Endometrium (tissue), 2 donors: ENCODE data around the gene ARHGEF26.

Experiments
- FAIRE-seq: peaks from 2 replicates; lab custom pipeline; 2012; peaks lifted over from hg19 to GRCh38; lab: Jason Lieb, UNC
- donor health status: control.
- donor health status: control.

Gene ARHGEF26

GRCh38 chr3:154210986-154211385 is 89.8 kb downstream of the ARHGEF26 start:
- FAIRE-seq: no peak

DNA sequence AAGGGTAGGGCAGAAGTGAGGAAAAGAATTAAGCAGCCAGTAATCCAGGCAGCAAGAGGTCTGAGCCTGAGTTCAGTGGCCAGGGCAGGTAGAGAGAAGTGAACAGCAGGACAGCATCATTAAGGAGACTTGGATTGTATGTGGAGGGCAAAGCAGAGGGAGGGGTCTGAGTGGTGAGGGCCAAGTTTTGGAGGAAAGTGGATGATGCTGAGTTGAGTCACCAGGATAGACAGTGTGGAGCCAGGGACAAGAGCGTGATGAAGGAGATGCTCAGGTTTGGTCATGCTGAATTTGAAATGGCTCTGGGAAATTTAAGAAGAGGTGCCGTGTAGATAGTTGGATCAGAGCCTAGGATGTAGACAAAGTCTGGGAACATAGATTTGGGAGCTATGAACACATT is 93.1 kb downstream of the ARHGEF26 start:
- FAIRE-seq: no peak

- FAIRE-seq: no peak
Observed at GRCh38 chr3:154217671-154218070, 96.5 kb downstream of the ARHGEF26 start.

DNA sequence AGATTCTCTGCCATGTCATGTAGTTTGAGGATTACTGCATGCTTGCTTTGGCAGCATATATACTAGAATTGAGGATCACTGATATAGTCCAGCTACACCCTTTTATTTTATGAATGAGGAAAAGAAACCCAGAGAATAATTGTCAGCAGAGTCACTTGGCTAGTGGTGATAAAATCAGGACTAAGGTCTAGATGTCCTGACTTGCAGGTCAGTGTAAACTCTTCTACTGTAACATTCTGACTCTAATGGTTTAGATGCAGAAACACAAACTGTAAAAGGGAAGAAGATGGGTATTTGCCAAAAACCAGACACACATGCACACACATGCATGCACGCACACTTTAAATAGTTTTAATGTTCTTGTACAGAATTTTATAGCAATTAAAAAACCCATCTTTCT is 97.5 kb downstream of the ARHGEF26 start:
- FAIRE-seq: peak; percentile 92

GRCh38 chr3:154220462-154220861 is 99.3 kb downstream of the ARHGEF26 start:
- FAIRE-seq: no peak

DNA sequence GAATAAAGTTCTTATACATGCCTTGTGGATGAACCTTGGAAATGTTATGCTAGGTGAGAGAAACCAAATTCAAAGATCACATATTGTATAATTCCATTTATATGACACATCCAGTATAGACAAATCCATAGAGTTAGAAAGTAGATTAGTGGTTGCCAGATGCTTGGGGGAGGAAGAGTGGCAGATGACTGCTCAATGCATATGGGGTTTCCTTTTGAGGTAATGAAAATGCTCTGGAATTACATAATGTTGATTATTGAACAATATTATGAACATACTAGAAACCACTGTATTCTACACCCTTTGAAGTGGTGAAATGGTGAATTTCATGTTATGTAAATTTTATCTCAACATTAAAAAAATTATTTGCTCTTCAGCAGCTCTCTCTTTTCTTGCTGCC is 102.3 kb downstream of the ARHGEF26 start:
- FAIRE-seq: no peak

- FAIRE-seq: no peak
Observed at GRCh38 chr3:154224366-154224765, 103.2 kb downstream of the ARHGEF26 start.

- FAIRE-seq: no peak
Observed at GRCh38 chr3:154224866-154225265, 103.7 kb downstream of the ARHGEF26 start.

- FAIRE-seq: no peak
Observed at GRCh38 chr3:154225536-154225935, 104.3 kb downstream of the ARHGEF26 start.

- no peak for FAIRE-seq
Observed at GRCh38 chr3:154227531-154227930, 106.3 kb downstream of the ARHGEF26 start.

- FAIRE-seq: no peak
Observed at GRCh38 chr3:154228561-154229216, 107.5 kb downstream of the ARHGEF26 start.

DNA sequence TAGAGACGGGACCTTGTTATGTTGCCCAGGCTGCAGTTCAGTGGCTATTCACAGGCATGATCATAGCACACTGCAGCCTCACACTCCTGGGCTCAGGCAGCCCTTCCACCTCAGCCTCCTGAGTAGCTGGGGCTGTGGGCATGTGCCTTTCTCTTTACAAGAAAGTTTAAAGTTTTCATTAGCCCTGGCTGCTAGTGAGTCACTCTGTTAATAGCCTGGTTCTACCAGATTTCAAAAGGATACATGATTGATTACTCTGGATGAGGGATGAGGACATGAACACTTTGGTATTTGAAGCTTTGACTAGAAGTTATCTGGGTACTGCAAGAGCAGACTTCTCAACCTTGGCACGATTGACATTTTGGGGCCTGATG is 108.0 kb downstream of the ARHGEF26 start:
- FAIRE-seq: no peak

DNA sequence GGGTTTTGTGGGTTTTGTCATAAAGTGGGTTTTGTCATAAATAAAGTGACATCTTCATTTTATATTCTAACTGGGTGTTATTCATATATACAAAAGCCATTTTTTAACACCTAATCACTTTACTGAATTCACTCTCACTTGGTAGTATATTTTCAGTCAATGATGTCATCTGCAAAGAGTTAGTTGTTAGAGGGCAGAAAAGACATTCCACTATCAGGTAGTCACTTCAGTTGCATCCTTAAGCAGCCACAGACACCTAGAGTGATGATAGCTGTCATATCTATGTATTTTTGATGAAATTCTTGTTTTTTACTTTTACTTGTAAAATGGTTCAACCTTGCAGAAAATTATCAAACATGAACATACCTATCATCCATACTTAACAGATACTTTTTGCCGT is 114.1 kb downstream of the ARHGEF26 start:
- FAIRE-seq: no peak

DNA sequence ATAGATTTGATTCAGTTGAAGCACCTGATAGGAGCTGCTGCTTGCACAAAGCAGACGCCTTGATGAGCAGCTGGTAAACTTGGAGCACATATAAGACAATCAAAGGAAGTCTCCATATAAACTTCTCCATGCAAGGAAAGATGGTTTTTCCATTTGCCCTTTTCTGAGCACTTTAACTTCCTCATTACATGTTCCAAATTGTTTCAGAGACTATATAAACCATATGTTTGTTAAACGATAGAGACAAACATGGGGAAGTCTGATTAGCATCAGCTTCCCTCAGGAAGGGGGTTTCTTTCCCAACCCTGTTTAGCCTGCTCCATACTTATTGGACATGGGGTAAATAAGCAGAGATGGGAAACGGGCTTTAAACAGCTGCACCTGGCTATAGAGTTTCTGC is 115.1 kb downstream of the ARHGEF26 start:
- FAIRE-seq: no peak

DNA sequence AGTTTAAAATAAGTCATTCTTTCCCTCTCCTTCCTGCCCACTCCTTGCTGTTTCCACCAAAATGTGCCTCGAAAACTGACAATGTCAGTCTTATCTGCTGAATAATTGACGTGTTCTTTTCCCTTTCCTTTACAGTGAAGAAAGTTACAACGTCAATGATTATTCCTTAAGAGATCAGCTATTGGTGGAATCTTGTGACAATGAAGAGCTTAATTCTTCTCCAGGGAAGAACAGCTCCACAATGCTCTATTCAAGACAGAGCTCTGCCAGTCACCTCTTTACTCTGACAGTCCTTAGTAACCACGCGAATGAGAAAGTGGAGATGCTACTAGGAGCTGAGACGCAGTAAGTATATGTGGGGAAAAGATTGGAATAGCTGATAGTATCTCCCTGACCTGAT is 119.0 kb downstream of the ARHGEF26 start:
- no peak for FAIRE-seq

DNA sequence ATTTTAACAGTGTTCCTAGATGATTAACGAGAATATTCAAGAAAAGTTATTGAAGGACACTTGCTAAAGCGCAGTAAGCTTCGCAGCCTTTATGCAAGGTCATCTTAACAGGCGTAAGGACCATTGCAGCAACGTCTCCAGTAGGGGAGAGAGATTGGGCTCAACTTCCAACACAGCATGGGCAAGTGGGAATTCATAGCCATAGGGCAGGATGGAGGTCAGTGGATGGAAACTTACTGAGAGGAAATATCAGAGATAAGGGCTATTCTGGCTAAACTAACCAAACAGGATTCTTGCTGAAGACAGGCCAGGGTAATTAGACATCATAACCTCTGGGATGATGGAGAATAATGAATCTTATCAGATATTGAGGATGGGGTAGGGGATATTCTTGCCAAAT is 120.3 kb downstream of the ARHGEF26 start:
- FAIRE-seq: no peak

GRCh38 chr3:154242766-154243165 is 121.6 kb downstream of the ARHGEF26 start:
- FAIRE-seq: no peak

DNA sequence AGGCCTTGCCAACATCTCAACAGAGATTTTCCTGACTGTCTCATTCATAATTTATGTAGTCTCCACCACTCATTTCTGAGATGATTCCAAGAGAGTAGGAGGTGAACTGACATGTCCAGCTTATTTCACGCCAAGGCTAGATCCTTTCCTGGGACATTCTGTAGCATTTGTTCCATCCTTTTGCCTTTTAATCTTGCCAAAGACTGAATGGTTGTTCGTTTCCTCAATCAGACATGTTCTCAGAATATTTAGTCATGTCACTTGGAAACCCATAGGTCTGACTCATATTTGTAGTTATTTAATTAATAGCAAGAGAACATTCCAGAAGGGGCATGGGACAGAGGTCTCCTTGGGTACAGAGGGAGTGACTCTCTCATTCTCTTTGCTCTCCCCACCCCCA is 122.2 kb downstream of the ARHGEF26 start:
- FAIRE-seq: no peak

DNA sequence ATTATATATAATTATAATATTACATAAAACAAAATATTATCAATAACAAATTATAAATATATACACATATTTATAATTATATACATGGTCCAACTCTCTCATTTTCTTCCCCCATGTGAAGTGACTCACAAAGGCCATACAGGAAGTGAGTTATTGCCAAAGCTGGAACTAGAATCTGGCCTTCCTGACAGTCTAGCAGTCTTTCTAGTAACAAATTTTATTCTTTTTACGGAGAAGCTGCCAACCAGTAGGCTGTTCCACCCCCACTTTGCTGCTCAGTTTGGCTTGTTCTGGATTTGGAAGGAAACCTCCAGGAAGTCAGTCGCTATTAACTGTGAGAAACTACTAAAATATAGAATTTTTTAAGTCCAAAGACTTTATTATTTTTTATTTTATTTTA is 123.5 kb downstream of the ARHGEF26 start:
- no peak for FAIRE-seq

- FAIRE-seq: no peak
Observed at GRCh38 chr3:154247806-154248415, 126.7 kb downstream of the ARHGEF26 start.

- no peak for FAIRE-seq
Observed at GRCh38 chr3:154250291-154250690, 129.1 kb downstream of the ARHGEF26 start.

DNA sequence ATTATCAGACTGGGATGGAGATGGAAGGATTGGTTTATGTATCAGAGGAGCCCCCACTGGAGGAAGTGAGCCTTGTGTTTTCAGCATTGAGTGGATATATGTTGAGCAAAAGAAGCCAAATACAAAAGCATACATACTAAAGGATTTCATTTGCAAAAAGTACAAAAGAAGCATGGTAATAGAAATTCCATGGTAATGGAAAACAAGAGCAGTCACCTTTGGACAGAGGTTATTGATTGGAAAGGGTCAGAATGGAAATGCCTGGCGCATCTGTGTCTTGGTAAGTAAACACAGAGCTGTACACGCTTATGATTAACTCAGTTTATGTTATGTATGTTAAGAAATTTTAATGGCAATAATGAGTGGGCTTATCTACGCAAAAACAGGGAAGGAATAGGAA is 130.4 kb downstream of the ARHGEF26 start:
- no peak for FAIRE-seq

DNA sequence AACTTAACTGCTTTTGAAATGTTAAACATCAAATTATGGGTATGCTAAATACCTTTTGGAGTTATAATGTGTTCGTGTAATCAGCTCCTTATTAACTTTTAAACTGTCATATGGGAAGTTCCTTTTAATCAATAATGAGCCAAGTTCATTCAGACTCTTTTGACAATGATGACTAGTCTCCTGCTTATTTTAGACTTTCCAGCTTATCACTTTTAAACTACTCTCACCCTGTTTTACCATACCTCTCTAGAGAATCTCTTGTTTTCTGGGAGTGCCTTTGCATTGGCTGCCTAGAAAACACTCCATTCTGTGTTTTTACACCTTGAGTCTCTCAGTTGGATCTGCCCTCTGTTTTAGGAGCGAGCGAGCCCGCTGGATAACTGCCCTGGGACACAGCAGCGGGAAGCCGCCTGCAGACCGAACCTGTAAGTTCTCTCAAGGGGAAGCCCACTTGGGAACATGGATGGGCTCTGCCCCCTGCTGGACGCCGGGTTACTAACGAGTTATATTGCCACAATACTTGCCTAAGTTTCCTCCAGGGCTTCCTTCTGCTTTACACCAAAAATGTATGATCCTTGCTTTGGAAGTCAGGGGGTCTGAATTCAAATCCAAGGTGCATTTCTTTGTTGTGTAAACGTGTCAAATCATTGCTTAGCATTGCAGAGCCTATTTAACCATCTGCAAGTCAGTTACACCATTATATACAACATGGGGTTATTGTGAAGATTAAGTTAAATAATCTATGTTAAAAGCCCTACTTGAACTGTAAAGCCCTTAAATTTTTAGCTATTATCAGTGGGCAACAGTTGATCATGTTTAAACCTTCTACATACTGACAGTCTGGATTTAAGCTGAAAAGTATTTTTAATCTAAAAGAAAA is 131.8 kb downstream of the ARHGEF26 start:
- FAIRE-seq: peak; percentile 91
